Hepatocyte (in vitro differentiated cells): Measurements from ENCODE around the gene TUSC7. TPM values are rescaled to one million over a fixed set of nuclear protein-coding genes. Genes with fewer than 3 reads are reported as not detected.

ENCODE experiments used
- DNase-seq: peaks from one replicate; pipeline ENCODE4 v3.0.0-alpha.2; 2016; ENCODE audit warnings: low spot score
- H2AFZ ChIP-seq: fragments of 200-600 bp; sonication (generic); 2 replicates; pipeline ENCODE4 v1.6.0; 2016; ENCODE audit warnings: antibody characterized with exemption, mild to moderate bottlenecking
- H3K27ac ChIP-seq: fragments of 200-600 bp; sonication (generic); 2 replicates; pipeline ENCODE4 v1.5.1; 2016; ENCODE audit warnings: mild to moderate bottlenecking
- H3K27me3 ChIP-seq: fragments of 200-600 bp; sonication (generic); 2 replicates; pipeline ENCODE4 v1.6.1; 2016
- H3K36me3 ChIP-seq: fragments of 200-600 bp; sonication (generic); replicated peaks from 2 replicates; pipeline ENCODE4 v1.5.1; 2016; ENCODE audit warnings: low read depth; ENCODE audit not compliant: insufficient read depth
- H3K4me1 ChIP-seq: fragments of 200-600 bp; sonication (generic); 2 replicates; pipeline ENCODE4 v1.5.1; 2016; ENCODE audit warnings: mild to moderate bottlenecking, moderate library complexity; ENCODE audit not compliant: insufficient read depth
- H3K4me2 ChIP-seq: fragments of 200-600 bp; sonication (generic); 2 replicates; pipeline ENCODE4 v1.6.0; 2016
- H3K4me3 ChIP-seq: fragments of 200-600 bp; sonication (generic); 2 replicates; pipeline ENCODE4 v1.5.1; 2016; ENCODE audit warnings: mild to moderate bottlenecking
- H3K79me2 ChIP-seq: fragments of 200-600 bp; sonication (generic); 2 replicates; pipeline ENCODE4 v1.6.0; 2017; ENCODE audit warnings: mild to moderate bottlenecking
- H3K9me2 ChIP-seq: fragments of 200-600 bp; sonication (generic); replicated peaks from 2 replicates; pipeline ENCODE4 v1.6.0; 2017; ENCODE audit warnings: mild to moderate bottlenecking; ENCODE audit not compliant: insufficient read depth
- H3K9me3 ChIP-seq: fragments of 200-600 bp; sonication (generic); 2 replicates; pipeline ENCODE4 v1.5.1; 2016; ENCODE audit warnings: low read depth, mild to moderate bottlenecking
- H4K20me1 ChIP-seq: fragments of 200-600 bp; sonication (generic); 2 replicates; pipeline ENCODE4 v1.6.0; 2016; ENCODE audit warnings: mild to moderate bottlenecking; ENCODE audit not compliant: insufficient read depth, poor library complexity, severe bottlenecking
- CTCF ChIP-seq: fragments of 200-600 bp; sonication (generic); IDR thresholded peaks from 2 replicates; pipeline ENCODE4 v1.5.1; 2016; ENCODE audit warnings: antibody characterized with exemption, mild to moderate bottlenecking; ENCODE audit not compliant: poor library complexity
- EZH2 ChIP-seq: fragments of 200-600 bp; sonication (generic); IDR thresholded peaks from 2 replicates; pipeline ENCODE4 v1.6.1; 2016; ENCODE audit warnings: antibody characterized with exemption, mild to moderate bottlenecking, borderline replicate concordance
- EZH2phosphoT487 ChIP-seq: fragments of 200-600 bp; sonication (generic); IDR thresholded peaks from one replicate; pipeline ENCODE4 v1.6.1; 2018; ENCODE audit warnings: antibody characterized with exemption, mild to moderate bottlenecking, low read depth, moderate library complexity; ENCODE audit not compliant: unreplicated experiment, severe bottlenecking
- WGBS: methylation state at CpG from one replicate; pipeline ENCODE4 v1.1.6; 2016; ENCODE audit warnings: low lambda C conversion rate; ENCODE audit errors: missing lambda C conversion rate; 5-methylcytosine and 5-hydroxymethylcytosine counted together
- polyA plus RNA-seq: library from polyadenylated mRNA; unstranded; fragments of >200 nt; fragmentation: Nextera tagmentation; extraction: Ambion mirVana; gene quantifications from 2 replicates; pipeline ENCODE4 v1.2.1, GENCODE V29; 2016
- total RNA-seq: library from RNA; depleted of rRNA; stranded (reverse); fragments of >200 nt; gene quantifications from 2 replicates; pipeline ENCODE4 v1.2.3, GENCODE V29; 2014

The TUSC7 gene
- total RNA-seq = not detected in 2 replicates
- polyA plus RNA-seq = 0.17 and 0.78 TPM in 2 replicates

GRCh38 chr3:116709479-116709878 is at the start of gene TUSC7:
Gene TUSC7, plus strand, starts transcription at chr3:116709779.
- TF ChIP-seq EZH2 (no peak), EZH2phosphoT487 (no peak), CTCF (no peak)
- Histone ChIP-seq H3K4me3 (no peak within 1 kb of the TSS), H3K9me2 (no peaks in the 10 kb centered on the region), H2AFZ (no peak within 1 kb of the TSS), H3K27ac (no peak within 1 kb of the TSS), H3K79me2 (no peaks in the 10 kb centered on the region), H3K27me3 (no peaks in the 10 kb centered on the region), H3K36me3 (no peaks in the 10 kb centered on the region), H3K9me3 (no peaks in the 10 kb centered on the region), H3K4me1 (no peaks in the 10 kb centered on the region), H4K20me1 (no peaks in the 10 kb centered on the region), H3K4me2 (no peak within 1 kb of the TSS)
- DNase-seq = no peak
- 89% methylated on average over 4 of the region's 4 CpGs for WGBS

GRCh38 chr3:116661196-116661595 is 48.4 kb upstream of the TUSC7 start:
- Histone ChIP-seq H3K9me2 (no peaks in the 10 kb centered on the region), H3K4me2 (no peak overlapping the region), H4K20me1 (no peaks in the 10 kb centered on the region), H3K9me3 (no peaks in the 10 kb centered on the region), H3K79me2 (no peaks in the 10 kb centered on the region), H3K27ac (no peak overlapping the region), H3K36me3 (no peaks in the 10 kb centered on the region), H2AFZ (no peak overlapping the region), H3K27me3 (no peaks in the 10 kb centered on the region), H3K4me1 (peaks cover 3% of the 10 kb centered on the region), H3K4me3 (no peak overlapping the region)
- no peak for DNase-seq
- TF ChIP-seq CTCF (no peak), EZH2phosphoT487 (no peak), EZH2 (no peak)
- WGBS = 88% methylated on average over 1 of the region's 1 CpG

GRCh38 chr3:116663161-116664110 is 46.1 kb upstream of the TUSC7 start:
- Histone ChIP-seq H3K9me2 (no peaks in the 10 kb centered on the region), H3K79me2 (no peaks in the 10 kb centered on the region), H3K4me3 (no peak overlapping the region), H3K4me2 (peak overlapping the region; percentile 20), H3K27me3 (no peaks in the 10 kb centered on the region), H3K36me3 (no peaks in the 10 kb centered on the region), H2AFZ (no peak overlapping the region), H3K27ac (no peak overlapping the region), H3K9me3 (no peaks in the 10 kb centered on the region), H3K4me1 (peaks cover 3% of the 10 kb centered on the region), H4K20me1 (no peaks in the 10 kb centered on the region)
- 31% methylated on average over 8 of the region's 8 CpGs for WGBS
- TF ChIP-seq EZH2phosphoT487 (no peak), EZH2 (no peak), CTCF (no peak)
- no peak for DNase-seq
